Activated CD8-positive, alpha-beta memory T cell treated with anti-CD3 and anti-CD28 coated beads, Interleukin-2, amount 10 ng/mL, durations not matched to agents 7 days and 5 days (primary cell): Measurements from ENCODE around the gene SMYD2. TPM values are rescaled to one million over a fixed set of nuclear protein-coding genes. Genes with fewer than 3 reads are reported as not detected.

ENCODE experiments used
- ATAC-seq: fragments of 150-1000 bp; cut with Tn5 transposase; one replicate; pipeline ENCODE4 v1.10.0; 2021; ENCODE audit warnings: moderate library complexity
- CTCF ChIA-PET: fragments of 350-600 bp; sonication (Branson Sonifier 250); formaldehyde crosslinking; loops from one replicate; lab custom pipeline; 2021; ENCODE audit warnings: antibody characterized with exemption; lab: Charles Lee
- DNase-seq: peaks from one replicate; pipeline ENCODE4 v3.0.0-alpha.2; 2020
- H3K27ac Mint-ChIP-seq: one replicate; pipeline ENCODE4 v1.8.0; 2021; ENCODE audit warnings: mild to moderate bottlenecking, mixed read lengths
- H3K27me3 Mint-ChIP-seq: one replicate; pipeline ENCODE4 v1.8.0; 2021; ENCODE audit warnings: mixed read lengths
- H3K36me3 Mint-ChIP-seq: one replicate; pipeline ENCODE4 v1.8.0; 2021; ENCODE audit warnings: mild to moderate bottlenecking, mixed read lengths
- H3K4me1 Mint-ChIP-seq: one replicate; pipeline ENCODE4 v1.8.0; 2021; ENCODE audit warnings: mixed read lengths
- H3K4me3 Mint-ChIP-seq: one replicate; pipeline ENCODE4 v1.8.0; 2021; ENCODE audit warnings: mild to moderate bottlenecking, moderate library complexity, mixed read lengths
- H3K9me3 Mint-ChIP-seq: one replicate; pipeline ENCODE4 v1.8.0; 2022; ENCODE audit warnings: low read depth, mixed read lengths
- total RNA-seq, 2 experiments: library from RNA; stranded (reverse); gene quantifications; one replicate each; pipeline ENCODE4 v1.2.3, GENCODE V29; 2021

The SMYD2 gene
- total RNA-seq, 2 experiments from 2014 or later, result 23.1 to 26.5 TPM

- H3K9me3 Mint-ChIP-seq, result no peaks in the 10 kb centered on the region
- H3K36me3 Mint-ChIP-seq, result no peaks in the 10 kb centered on the region
- no peaks in the 10 kb centered on the region for H3K27me3 Mint-ChIP-seq
- no peak overlapping the region for H3K27ac Mint-ChIP-seq
- CTCF ChIA-PET, result interaction anchor here (0.9 to 4.2 kb wide), 4 partner anchors 17 to 55 kb away, joined by 3 to 30 read pairs (median 6); no protein-coding TSS in a partner anchor
- ATAC-seq (no peak), DNase-seq (no peak)
- H3K4me1 Mint-ChIP-seq, result peaks cover 25% of the 10 kb centered on the region
- H3K4me3 Mint-ChIP-seq, result no peak overlapping the region
Observed at GRCh38 chr1:214277704-214278635, 3.0 kb upstream of the SMYD2 start.

- peak overlapping the region; percentile 69 for H3K27ac Mint-ChIP-seq
- peak overlapping the region; percentile 70 for H3K4me3 Mint-ChIP-seq
- H3K9me3 Mint-ChIP-seq, result no peaks in the 10 kb centered on the region
- no peaks in the 10 kb centered on the region for H3K27me3 Mint-ChIP-seq
- H3K36me3 Mint-ChIP-seq, result no peaks in the 10 kb centered on the region
- CTCF ChIA-PET, result interaction anchor here (1.0 to 2.3 kb wide), 7 partner anchors 10 to 147 kb away, joined by 3 to 13 read pairs (median 4); no protein-coding TSS in a partner anchor
- H3K4me1 Mint-ChIP-seq, result peaks cover 27% of the 10 kb centered on the region
- ATAC-seq, result peak; percentile 13
- DNase-seq, result no peak
Observed at GRCh38 chr1:214280386-214281020, 456 bp upstream of the SMYD2 start.

GRCh38 chr1:214281720-214282629 lies 1.0 kb downstream of the SMYD2 start:
- ATAC-seq (no peak), DNase-seq (no peak)
- Mint-ChIP-seq H3K27ac (peak overlapping the region; percentile 90), H3K4me1 (peaks cover 33% of the 10 kb centered on the region), H3K36me3 (no peaks in the 10 kb centered on the region), H3K9me3 (no peaks in the 10 kb centered on the region), H3K27me3 (no peaks in the 10 kb centered on the region), H3K4me3 (peak overlapping the region; percentile 95)
- CTCF ChIA-PET, result interaction anchor here (1.1 kb wide), 1 partner anchor 49 kb away, joined by 4 read pairs; no protein-coding TSS in a partner anchor

GRCh38 chr1:214282630-214283242 lies 1.8 kb downstream of the SMYD2 start:
- DNase-seq (no peak), ATAC-seq (no peak)
- Mint-ChIP-seq H3K36me3 (peaks cover under 1% of the 10 kb centered on the region), H3K4me3 (peak overlapping the region; percentile 95), H3K27me3 (no peaks in the 10 kb centered on the region), H3K4me1 (peaks cover 34% of the 10 kb centered on the region), H3K27ac (peak overlapping the region; percentile 90), H3K9me3 (no peaks in the 10 kb centered on the region)
- CTCF ChIA-PET, result interaction anchor here (1.1 kb wide), 1 partner anchor 49 kb away, joined by 4 read pairs; no protein-coding TSS in a partner anchor

- no peaks in the 10 kb centered on the region for H3K27me3 Mint-ChIP-seq
- DNase-seq (no peak), ATAC-seq (no peak)
- peaks cover 6% of the 10 kb centered on the region for H3K36me3 Mint-ChIP-seq
- CTCF ChIA-PET, result interaction anchor here (1.4 kb wide), 1 partner anchor 24 kb away, joined by 7 read pairs; no protein-coding TSS in a partner anchor
- H3K27ac Mint-ChIP-seq, result no peak overlapping the region
- no peaks in the 10 kb centered on the region for H3K9me3 Mint-ChIP-seq
- H3K4me3 Mint-ChIP-seq, result no peak overlapping the region
- peaks cover 32% of the 10 kb centered on the region for H3K4me1 Mint-ChIP-seq
Observed at GRCh38 chr1:214285610-214286440, 4.9 kb downstream of the SMYD2 start.

GRCh38 chr1:214287884-214288283 lies 6.9 kb downstream of the SMYD2 start:
- H3K36me3 Mint-ChIP-seq, result peaks cover 8% of the 10 kb centered on the region
- H3K4me3 Mint-ChIP-seq, result no peak overlapping the region
- H3K27ac Mint-ChIP-seq, result no peak overlapping the region
- ATAC-seq (no peak), DNase-seq (no peak)
- peaks cover 19% of the 10 kb centered on the region for H3K4me1 Mint-ChIP-seq
- no peaks in the 10 kb centered on the region for H3K9me3 Mint-ChIP-seq
- CTCF ChIA-PET, result no interaction called here
- H3K27me3 Mint-ChIP-seq, result no peaks in the 10 kb centered on the region

- CTCF ChIA-PET, result interaction anchor here (1.1 to 1.9 kb wide), 2 partner anchors 13 to 28 kb away, joined by 3 to 7 read pairs; no protein-coding TSS in a partner anchor
- DNase-seq (no peak), ATAC-seq (no peak)
- Mint-ChIP-seq H3K27ac (no peak overlapping the region), H3K4me1 (peaks cover 15% of the 10 kb centered on the region), H3K4me3 (no peak overlapping the region), H3K27me3 (no peaks in the 10 kb centered on the region), H3K9me3 (no peaks in the 10 kb centered on the region), H3K36me3 (peaks cover 8% of the 10 kb centered on the region)
Observed at GRCh38 chr1:214289574-214290272, 8.8 kb downstream of the SMYD2 start.

- no peak for ATAC-seq
Observed at GRCh38 chr1:214290424-214291037, 9.6 kb downstream of the SMYD2 start.

GRCh38 chr1:214292322-214292721 lies 11.4 kb downstream of the SMYD2 start:
- H3K27me3 Mint-ChIP-seq, result no peaks in the 10 kb centered on the region
- H3K27ac Mint-ChIP-seq, result no peak overlapping the region
- no peak overlapping the region for H3K4me3 Mint-ChIP-seq
- CTCF ChIA-PET, result interaction anchor here (0.7 to 1.2 kb wide), 2 partner anchors 35 to 37 kb away, joined by 3 to 4 read pairs; no protein-coding TSS in a partner anchor
- no peaks in the 10 kb centered on the region for H3K9me3 Mint-ChIP-seq
- no peak for ATAC-seq
- H3K4me1 Mint-ChIP-seq, result peaks cover 8% of the 10 kb centered on the region
- no peak for DNase-seq
- H3K36me3 Mint-ChIP-seq, result peaks cover 9% of the 10 kb centered on the region

More at GRCh38 chr1:214290424-214291037, 9.6 kb downstream of the SMYD2 start:
- CTCF ChIA-PET, result interaction anchor here (1.1 to 1.9 kb wide), 2 partner anchors 12 to 29 kb away, joined by 3 to 7 read pairs; no protein-coding TSS in a partner anchor
- Mint-ChIP-seq H3K27ac (no peak overlapping the region), H3K36me3 (peaks cover 8% of the 10 kb centered on the region), H3K4me1 (peaks cover 13% of the 10 kb centered on the region), H3K27me3 (no peaks in the 10 kb centered on the region), H3K9me3 (no peaks in the 10 kb centered on the region), H3K4me3 (no peak overlapping the region)
- DNase-seq, result no peak

GRCh38 chr1:214295934-214296333 lies 15.0 kb downstream of the SMYD2 start:
- no peak overlapping the region for H3K27ac Mint-ChIP-seq
- no peak for ATAC-seq

More at GRCh38 chr1:214295934-214296333, 15.0 kb downstream of the SMYD2 start:
- H3K4me1 Mint-ChIP-seq, result no peaks in the 10 kb centered on the region
- H3K9me3 Mint-ChIP-seq, result no peaks in the 10 kb centered on the region
- H3K4me3 Mint-ChIP-seq, result no peak overlapping the region
- CTCF ChIA-PET, result interaction anchor here (1.4 kb wide), 1 partner anchor 38 kb away, joined by 3 read pairs; no protein-coding TSS in a partner anchor
- no peaks in the 10 kb centered on the region for H3K27me3 Mint-ChIP-seq
- H3K36me3 Mint-ChIP-seq, result peaks cover 3% of the 10 kb centered on the region
- no peak for DNase-seq
